ENCODE measurements around the gene TRPM1. TPM values are rescaled to one million over a fixed set of nuclear protein-coding genes. Genes with fewer than 3 reads are reported as not detected.

TRPM1 gene
- total RNA-seq, 2 experiments from 2014 or later: not detected

DNA sequence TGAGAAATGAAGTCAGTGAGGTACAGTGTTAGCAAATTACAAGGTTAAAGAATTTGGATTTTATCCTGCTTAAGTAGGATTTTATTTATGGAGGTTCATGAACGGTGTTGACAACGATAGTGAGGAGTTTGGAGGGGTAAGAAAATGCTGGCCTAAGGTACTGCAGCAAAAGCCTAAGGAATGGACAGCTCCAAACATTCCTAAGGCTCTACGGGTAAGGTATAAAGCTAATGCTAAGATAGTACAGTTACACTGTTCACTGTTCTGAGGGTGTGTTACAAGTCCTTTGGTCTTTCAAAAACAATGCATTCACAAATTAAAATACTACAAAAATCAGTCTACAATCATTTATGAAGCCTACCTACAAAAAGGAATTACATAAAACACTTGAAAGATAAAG lies 117.4 kb downstream of the TRPM1 start:
- H3K79me2 ChIP-seq (ENCODE audit: insufficient read depth, low read depth, low read length): no peaks in the 10 kb centered on the region
- no peak for DNase-seq (ENCODE audit: low spot score)
- TF ChIP-seq, protein P1, sequence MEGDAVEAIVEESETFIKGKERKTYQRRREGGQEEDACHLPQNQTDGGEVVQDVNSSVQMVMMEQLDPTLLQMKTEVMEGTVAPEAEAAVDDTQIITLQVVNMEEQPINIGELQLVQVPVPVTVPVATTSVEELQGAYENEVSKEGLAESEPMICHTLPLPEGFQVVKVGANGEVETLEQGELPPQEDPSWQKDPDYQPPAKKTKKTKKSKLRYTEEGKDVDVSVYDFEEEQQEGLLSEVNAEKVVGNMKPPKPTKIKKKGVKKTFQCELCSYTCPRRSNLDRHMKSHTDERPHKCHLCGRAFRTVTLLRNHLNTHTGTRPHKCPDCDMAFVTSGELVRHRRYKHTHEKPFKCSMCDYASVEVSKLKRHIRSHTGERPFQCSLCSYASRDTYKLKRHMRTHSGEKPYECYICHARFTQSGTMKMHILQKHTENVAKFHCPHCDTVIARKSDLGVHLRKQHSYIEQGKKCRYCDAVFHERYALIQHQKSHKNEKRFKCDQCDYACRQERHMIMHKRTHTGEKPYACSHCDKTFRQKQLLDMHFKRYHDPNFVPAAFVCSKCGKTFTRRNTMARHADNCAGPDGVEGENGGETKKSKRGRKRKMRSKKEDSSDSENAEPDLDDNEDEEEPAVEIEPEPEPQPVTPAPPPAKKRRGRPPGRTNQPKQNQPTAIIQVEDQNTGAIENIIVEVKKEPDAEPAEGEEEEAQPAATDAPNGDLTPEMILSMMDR (conservative IDR thresholded peaks at IDR 0.05; ENCODE audit: low read length): no peak
- TF ChIP-seq EZH2phosphoT487 (IDR thresholded peaks at IDR 0.05; ENCODE audit: borderline replicate concordance, low read depth, low read length): no peak
- no peak overlapping the region for H3K27ac ChIP-seq (ENCODE audit: low read depth, low read length, poor library complexity, severe bottlenecking)
- no peak overlapping the region for H3K4me3 ChIP-seq (ENCODE audit: low read depth, low read length, poor library complexity, severe bottlenecking)
- intact Hi-C loops (cut with micrococcal nuclease; ENCODE audit: unreplicated experiment): no loop called here
- H3K9me3 ChIP-seq (ENCODE audit: low read length): no peaks in the 10 kb centered on the region
- POLR2A ChIA-PET: interaction anchor here (1.3 kb wide), 2 partner anchors 15 to 46 kb away, joined by 4 to 5 read pairs; no protein-coding TSS in a partner anchor
- peaks cover 14% of the 10 kb centered on the region for H3K4me1 ChIP-seq (ENCODE audit: insufficient read depth, low read length, poor library complexity, severe bottlenecking)
- H4K20me1 ChIP-seq (ENCODE audit: insufficient read depth, low read length): no peaks in the 10 kb centered on the region
- no TSS peak for BruUV-seq (replicated peaks)
- H3K36me3 ChIP-seq (ENCODE audit: insufficient read depth, low read length): peaks cover 8% of the 10 kb centered on the region
- CTCF ChIA-PET (ENCODE audit: unreplicated experiment): no interaction called here
- H3K4me2 ChIP-seq (ENCODE audit: low read length): peak overlapping the region; percentile 34; the same call in 1 of the 2 replicates
- no peaks in the 10 kb centered on the region for H3K9me2 ChIP-seq (ENCODE audit: insufficient read depth, low read length)
- H2AFZ ChIP-seq (ENCODE audit: low read length): no peak overlapping the region

DNA sequence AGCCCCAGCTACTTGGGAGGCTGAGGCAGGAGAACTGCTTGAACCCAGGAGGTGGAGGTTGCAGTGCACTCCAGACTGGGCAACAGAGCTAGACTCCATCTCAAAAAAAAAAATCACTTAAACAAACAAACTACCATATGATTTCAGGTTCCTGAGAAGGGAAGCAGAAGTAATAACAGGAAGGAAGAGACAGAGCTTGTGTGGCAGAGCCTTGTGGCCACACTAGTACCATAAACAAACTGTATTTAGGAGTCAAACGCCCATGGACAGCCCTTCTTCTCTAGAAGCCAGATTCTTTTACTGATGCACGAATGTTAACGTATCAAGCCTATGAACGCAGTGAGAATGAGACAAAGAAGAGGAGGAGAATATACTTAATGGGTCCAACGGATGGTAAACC lies 122.1 kb downstream of the TRPM1 start:
- no peaks in the 10 kb centered on the region for H3K79me2 ChIP-seq (ENCODE audit: insufficient read depth, low read depth, low read length)
- ChIA-PET POLR2A (no interaction called here), CTCF (ENCODE audit: unreplicated experiment) (no interaction called here)
- H4K20me1 ChIP-seq (ENCODE audit: insufficient read depth, low read length): no peaks in the 10 kb centered on the region
- no peak overlapping the region for H3K4me3 ChIP-seq (ENCODE audit: low read depth, low read length, poor library complexity, severe bottlenecking)
- TF ChIP-seq EZH2phosphoT487 (IDR thresholded peaks at IDR 0.05; ENCODE audit: borderline replicate concordance, low read depth, low read length): no peak
- TF ChIP-seq, protein P1 (conservative IDR thresholded peaks at IDR 0.05; ENCODE audit: low read length): no peak
- intact Hi-C loops (cut with micrococcal nuclease; ENCODE audit: unreplicated experiment): no loop called here
- H3K36me3 ChIP-seq (ENCODE audit: insufficient read depth, low read length): peaks cover 4% of the 10 kb centered on the region; the same call in 1 of the 2 replicates
- H3K4me1 ChIP-seq (ENCODE audit: insufficient read depth, low read length, poor library complexity, severe bottlenecking): peaks cover 5% of the 10 kb centered on the region
- no peak overlapping the region for H3K27ac ChIP-seq (ENCODE audit: low read depth, low read length, poor library complexity, severe bottlenecking)
- H3K9me3 ChIP-seq (ENCODE audit: low read length): no peaks in the 10 kb centered on the region
- DNase-seq (ENCODE audit: low spot score): no peak
- no TSS peak for BruUV-seq (replicated peaks)
- H3K9me2 ChIP-seq (ENCODE audit: insufficient read depth, low read length): no peaks in the 10 kb centered on the region
- H3K4me2 ChIP-seq (ENCODE audit: low read length): no peak overlapping the region
- H2AFZ ChIP-seq (ENCODE audit: low read length): no peak overlapping the region

DNA sequence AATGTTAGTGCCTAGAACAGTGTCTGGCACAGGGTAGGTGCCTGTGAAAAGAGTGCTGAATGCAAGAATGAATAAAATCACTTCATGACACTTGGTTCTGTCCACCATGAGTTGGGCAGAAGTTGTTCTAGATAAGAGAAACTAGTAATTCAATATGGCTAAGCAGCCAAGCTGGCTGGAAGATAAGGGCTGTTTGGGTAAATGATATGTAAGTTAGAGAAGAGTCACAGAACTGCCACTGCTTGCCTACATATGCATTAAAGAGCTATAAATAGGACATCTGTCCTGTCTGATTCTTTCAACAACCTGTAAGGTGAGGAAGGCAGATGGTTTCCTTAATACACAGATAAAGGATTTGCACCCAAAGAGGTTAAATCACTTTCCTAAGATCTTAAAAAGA lies 123.2 kb downstream of the TRPM1 start:
- no TSS peak for BruUV-seq (replicated peaks)
- ChIA-PET POLR2A (interaction anchor here (1.3 to 1.5 kb wide), 2 partner anchors 11 to 14 kb away, joined by 4 to 6 read pairs; no protein-coding TSS in a partner anchor), CTCF (ENCODE audit: unreplicated experiment) (no interaction called here)
- no peaks in the 10 kb centered on the region for H3K4me1 ChIP-seq (ENCODE audit: insufficient read depth, low read length, poor library complexity, severe bottlenecking)
- no peak overlapping the region for H3K27ac ChIP-seq (ENCODE audit: low read depth, low read length, poor library complexity, severe bottlenecking)
- intact Hi-C loops (cut with micrococcal nuclease; ENCODE audit: unreplicated experiment): no loop called here
- H3K9me3 ChIP-seq (ENCODE audit: low read length): no peaks in the 10 kb centered on the region
- TF ChIP-seq, protein P1 (conservative IDR thresholded peaks at IDR 0.05; ENCODE audit: low read length): no peak
- no peak for TF ChIP-seq EZH2phosphoT487 (IDR thresholded peaks at IDR 0.05; ENCODE audit: borderline replicate concordance, low read depth, low read length)
- H3K79me2 ChIP-seq (ENCODE audit: insufficient read depth, low read depth, low read length): no peaks in the 10 kb centered on the region
- no peak for DNase-seq (ENCODE audit: low spot score)
- no peaks in the 10 kb centered on the region for H4K20me1 ChIP-seq (ENCODE audit: insufficient read depth, low read length)
- H2AFZ ChIP-seq (ENCODE audit: low read length): no peak overlapping the region
- H3K4me2 ChIP-seq (ENCODE audit: low read length): no peak overlapping the region
- peaks cover 15% of the 10 kb centered on the region for H3K36me3 ChIP-seq (ENCODE audit: insufficient read depth, low read length)
- no peaks in the 10 kb centered on the region for H3K9me2 ChIP-seq (ENCODE audit: insufficient read depth, low read length)
- no peak overlapping the region for H3K4me3 ChIP-seq (ENCODE audit: low read depth, low read length, poor library complexity, severe bottlenecking)

Data from OCI-LY7 (cell line).